ENCODE data around the gene CHD6. TPM values are rescaled to one million over a fixed set of nuclear protein-coding genes. Genes with fewer than 3 reads are reported as not detected.

CHD6 gene
- total RNA-seq, 2 experiments from 2014 or later: 26.9 to 45.7 TPM

DNA sequence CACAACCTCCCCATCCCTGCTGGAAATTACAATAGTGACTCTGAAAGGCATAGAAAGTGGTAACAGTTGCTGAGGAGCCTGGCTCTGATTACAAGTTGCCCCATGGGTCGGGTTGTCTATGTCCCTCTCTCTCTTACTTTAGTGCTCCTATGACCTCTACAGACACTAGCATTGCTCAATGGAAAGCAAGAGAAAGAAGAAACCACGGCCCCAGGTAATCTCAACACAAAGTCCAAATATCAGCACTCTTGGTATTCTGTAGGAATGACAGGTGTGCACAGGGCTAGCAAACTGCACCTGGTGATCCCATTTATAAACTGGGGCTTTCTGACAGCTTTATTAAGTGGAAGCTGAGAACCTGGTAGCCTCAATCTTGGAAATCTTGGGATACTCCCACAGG lies 171.2 kb downstream of the CHD6 start:
- H3K9me2 ChIP-seq (ENCODE audit: insufficient read depth, low read length): no peaks in the 10 kb centered on the region
- BruUV-seq (replicated peaks): no TSS peak
- H3K4me1 ChIP-seq (ENCODE audit: insufficient read depth, low read length, poor library complexity, severe bottlenecking): no peaks in the 10 kb centered on the region
- no peaks in the 10 kb centered on the region for H4K20me1 ChIP-seq (ENCODE audit: insufficient read depth, low read length)
- peaks cover 76% of the 10 kb centered on the region for H3K36me3 ChIP-seq (ENCODE audit: insufficient read depth, low read length)
- H3K4me3 ChIP-seq (ENCODE audit: low read depth, low read length, poor library complexity, severe bottlenecking): no peak overlapping the region
- no peak overlapping the region for H2AFZ ChIP-seq (ENCODE audit: low read length)
- no peaks in the 10 kb centered on the region for H3K9me3 ChIP-seq (ENCODE audit: low read length)
- H3K79me2 ChIP-seq (ENCODE audit: insufficient read depth, low read depth, low read length): no peaks in the 10 kb centered on the region
- intact Hi-C loops (cut with micrococcal nuclease; ENCODE audit: unreplicated experiment): no loop called here
- no peak overlapping the region for H3K4me2 ChIP-seq (ENCODE audit: low read length)
- CTCF ChIA-PET (ENCODE audit: unreplicated experiment): no interaction called here
- POLR2A ChIA-PET: interaction anchor here (1.1 kb wide), 1 partner anchor 28 kb away, joined by 5 read pairs; no protein-coding TSS in a partner anchor
- DNase-seq (ENCODE audit: low spot score): no peak
- no peak overlapping the region for H3K27ac ChIP-seq (ENCODE audit: low read depth, low read length, poor library complexity, severe bottlenecking)
- TF ChIP-seq, protein P1, sequence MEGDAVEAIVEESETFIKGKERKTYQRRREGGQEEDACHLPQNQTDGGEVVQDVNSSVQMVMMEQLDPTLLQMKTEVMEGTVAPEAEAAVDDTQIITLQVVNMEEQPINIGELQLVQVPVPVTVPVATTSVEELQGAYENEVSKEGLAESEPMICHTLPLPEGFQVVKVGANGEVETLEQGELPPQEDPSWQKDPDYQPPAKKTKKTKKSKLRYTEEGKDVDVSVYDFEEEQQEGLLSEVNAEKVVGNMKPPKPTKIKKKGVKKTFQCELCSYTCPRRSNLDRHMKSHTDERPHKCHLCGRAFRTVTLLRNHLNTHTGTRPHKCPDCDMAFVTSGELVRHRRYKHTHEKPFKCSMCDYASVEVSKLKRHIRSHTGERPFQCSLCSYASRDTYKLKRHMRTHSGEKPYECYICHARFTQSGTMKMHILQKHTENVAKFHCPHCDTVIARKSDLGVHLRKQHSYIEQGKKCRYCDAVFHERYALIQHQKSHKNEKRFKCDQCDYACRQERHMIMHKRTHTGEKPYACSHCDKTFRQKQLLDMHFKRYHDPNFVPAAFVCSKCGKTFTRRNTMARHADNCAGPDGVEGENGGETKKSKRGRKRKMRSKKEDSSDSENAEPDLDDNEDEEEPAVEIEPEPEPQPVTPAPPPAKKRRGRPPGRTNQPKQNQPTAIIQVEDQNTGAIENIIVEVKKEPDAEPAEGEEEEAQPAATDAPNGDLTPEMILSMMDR (conservative IDR thresholded peaks at IDR 0.05; ENCODE audit: low read length): no peak
- TF ChIP-seq EZH2phosphoT487 (IDR thresholded peaks at IDR 0.05; ENCODE audit: borderline replicate concordance, low read depth, low read length): no peak

DNA sequence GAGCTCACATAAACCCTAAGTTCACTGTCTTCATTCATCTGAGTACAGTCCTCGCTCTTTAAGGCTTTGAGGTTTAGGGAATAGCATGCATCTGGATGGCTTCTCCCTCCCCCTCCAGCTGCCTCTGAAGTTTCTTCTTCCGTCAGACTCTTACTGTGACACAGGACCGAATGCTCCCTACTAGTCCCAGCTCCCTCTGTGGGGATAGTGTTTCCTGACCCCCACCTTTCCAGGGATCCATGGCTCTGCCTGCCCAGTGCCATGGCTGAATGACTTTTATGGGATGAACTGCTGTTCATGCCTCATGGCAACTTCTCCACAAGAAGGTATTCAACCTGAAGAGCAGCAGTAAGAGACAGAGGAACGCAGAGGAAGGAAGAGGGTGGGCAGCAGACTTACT lies 171.7 kb downstream of the CHD6 start:
- no peak for DNase-seq (ENCODE audit: low spot score)
- POLR2A ChIA-PET: no interaction called here
- intact Hi-C loops (cut with micrococcal nuclease; ENCODE audit: unreplicated experiment): no loop called here
- no peak overlapping the region for H3K27ac ChIP-seq (ENCODE audit: low read depth, low read length, poor library complexity, severe bottlenecking)
- peaks cover 71% of the 10 kb centered on the region for H3K36me3 ChIP-seq (ENCODE audit: insufficient read depth, low read length)
- H2AFZ ChIP-seq (ENCODE audit: low read length): no peak overlapping the region
- CTCF ChIA-PET (ENCODE audit: unreplicated experiment): no interaction called here
- BruUV-seq (replicated peaks): no TSS peak
- H4K20me1 ChIP-seq (ENCODE audit: insufficient read depth, low read length): no peaks in the 10 kb centered on the region
- no peaks in the 10 kb centered on the region for H3K79me2 ChIP-seq (ENCODE audit: insufficient read depth, low read depth, low read length)
- no peak overlapping the region for H3K4me3 ChIP-seq (ENCODE audit: low read depth, low read length, poor library complexity, severe bottlenecking)
- H3K9me2 ChIP-seq (ENCODE audit: insufficient read depth, low read length): no peaks in the 10 kb centered on the region
- TF ChIP-seq, protein P1 (conservative IDR thresholded peaks at IDR 0.05; ENCODE audit: low read length): no peak
- no peak for TF ChIP-seq EZH2phosphoT487 (IDR thresholded peaks at IDR 0.05; ENCODE audit: borderline replicate concordance, low read depth, low read length)
- no peaks in the 10 kb centered on the region for H3K4me1 ChIP-seq (ENCODE audit: insufficient read depth, low read length, poor library complexity, severe bottlenecking)
- H3K9me3 ChIP-seq (ENCODE audit: low read length): no peaks in the 10 kb centered on the region
- no peak overlapping the region for H3K4me2 ChIP-seq (ENCODE audit: low read length)

DNA sequence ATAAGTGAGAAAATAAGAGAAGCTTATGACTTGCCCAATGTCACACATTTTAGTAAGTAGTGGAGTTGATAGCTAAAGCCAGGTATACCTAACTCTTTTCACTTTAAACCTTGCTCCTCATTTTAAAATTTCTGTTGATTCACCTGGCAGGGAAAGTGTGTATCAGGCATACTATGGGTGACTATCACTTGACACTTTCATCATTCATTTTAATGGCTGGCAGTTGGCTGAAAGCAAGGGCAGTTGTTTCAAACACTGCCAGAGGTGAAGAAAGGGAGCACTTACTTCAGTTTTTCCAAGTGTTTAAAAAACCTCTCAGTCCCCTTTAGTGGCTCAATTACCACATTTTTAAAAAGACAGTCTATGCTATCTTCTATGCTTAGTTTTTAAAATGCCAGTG lies 173.4 kb downstream of the CHD6 start:
- DNase-seq (ENCODE audit: low spot score): no peak
- BruUV-seq (replicated peaks): no TSS peak
- POLR2A ChIA-PET: no interaction called here
- Histone ChIP-seq H3K4me1 (ENCODE audit: insufficient read depth, low read length, poor library complexity, severe bottlenecking) (no peaks in the 10 kb centered on the region), H3K9me3 (ENCODE audit: low read length) (no peaks in the 10 kb centered on the region), H2AFZ (ENCODE audit: low read length) (no peak overlapping the region), H3K9me2 (ENCODE audit: insufficient read depth, low read length) (no peaks in the 10 kb centered on the region), H3K4me2 (ENCODE audit: low read length) (no peak overlapping the region), H3K79me2 (ENCODE audit: insufficient read depth, low read depth, low read length) (no peaks in the 10 kb centered on the region), H3K4me3 (ENCODE audit: low read depth, low read length, poor library complexity, severe bottlenecking) (no peak overlapping the region), H3K27ac (ENCODE audit: low read depth, low read length, poor library complexity, severe bottlenecking) (no peak overlapping the region), H4K20me1 (ENCODE audit: insufficient read depth, low read length) (no peaks in the 10 kb centered on the region), H3K36me3 (ENCODE audit: insufficient read depth, low read length) (peaks cover 70% of the 10 kb centered on the region)
- CTCF ChIA-PET (ENCODE audit: unreplicated experiment): no interaction called here
- TF ChIP-seq, protein P1 (conservative IDR thresholded peaks at IDR 0.05; ENCODE audit: low read length): no peak
- intact Hi-C loops (cut with micrococcal nuclease; ENCODE audit: unreplicated experiment): no loop called here

Measured in OCI-LY7 (cell line).